ENCODE data around the gene MYH7B.

MYH7B gene

GRCh38 chr20:34955231-34956040 is at the start of gene MYH7B, which contains the start of gene GSS:
TSS of gene MYH7B (plus strand) at chr20:34955868. CDS start at chr20:34978006, 22,138 bp downstream.
TSS of gene GSS (minus strand) at chr20:34955806. CDS start at chr20:34951852, 3,954 bp downstream.
- peak; percentile 92 for DNase-seq

DNA sequence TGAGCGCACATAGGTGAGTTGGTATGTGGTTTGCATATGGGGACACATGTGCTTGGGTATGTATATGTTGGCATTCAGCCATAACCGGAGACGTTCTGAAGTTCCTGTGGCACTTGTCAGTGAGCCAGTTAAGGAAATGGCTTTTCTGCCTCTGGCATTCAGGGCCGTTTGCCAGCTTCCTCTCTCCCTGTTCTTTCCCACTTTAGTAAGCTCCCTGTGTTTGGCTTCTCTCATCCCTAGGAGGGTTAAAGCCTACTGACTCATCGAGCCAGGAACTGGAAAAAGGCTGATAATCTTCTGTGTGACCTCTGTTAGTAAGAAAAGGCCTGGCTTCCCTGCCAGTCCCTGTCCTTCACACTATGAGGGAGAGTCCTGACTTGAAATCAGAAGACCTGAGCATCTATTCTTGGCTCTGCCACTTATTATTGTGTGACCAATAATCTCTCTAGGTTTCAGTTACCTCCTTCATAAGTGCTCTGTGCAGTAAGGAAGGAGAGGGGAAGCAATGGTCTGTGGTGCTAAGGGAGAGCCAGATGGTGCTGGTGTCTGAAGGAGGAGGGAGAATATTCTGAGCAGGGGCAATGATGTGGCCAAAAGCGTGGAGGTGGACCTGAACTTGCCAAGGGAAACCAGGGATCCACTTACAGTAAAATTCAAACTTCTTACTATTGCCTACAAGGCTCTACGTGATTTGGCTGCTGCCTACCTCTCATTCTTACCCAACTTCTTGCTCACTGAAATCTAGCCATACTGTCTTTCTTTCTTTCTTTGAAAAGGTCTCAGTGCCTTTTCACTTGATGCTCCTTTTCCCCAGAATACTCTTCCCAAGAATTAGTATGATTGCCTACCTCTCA is 47.8 kb upstream of the MYH7B start:
- DNase-seq: no peak

DNA sequence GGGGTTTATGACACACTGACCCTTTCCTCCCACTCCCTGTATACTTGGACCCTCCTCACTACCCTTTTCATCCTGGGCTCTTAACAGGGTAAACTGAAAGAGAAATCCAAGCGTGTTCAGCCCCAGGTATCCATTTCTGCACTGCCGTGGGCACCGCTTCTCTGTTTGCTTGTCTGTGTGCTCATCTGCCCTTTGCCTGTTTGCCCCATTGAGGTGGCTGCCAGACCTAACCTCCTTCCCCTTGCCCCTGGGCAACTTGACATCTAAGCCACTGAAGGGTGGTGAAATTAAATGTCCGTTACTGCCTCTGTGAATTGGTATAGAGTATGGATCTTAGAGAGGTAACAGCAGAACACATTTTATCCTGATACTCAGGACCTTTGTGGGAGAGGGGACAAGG is 40.5 kb upstream of the MYH7B start:
- no peak for DNase-seq

DNA sequence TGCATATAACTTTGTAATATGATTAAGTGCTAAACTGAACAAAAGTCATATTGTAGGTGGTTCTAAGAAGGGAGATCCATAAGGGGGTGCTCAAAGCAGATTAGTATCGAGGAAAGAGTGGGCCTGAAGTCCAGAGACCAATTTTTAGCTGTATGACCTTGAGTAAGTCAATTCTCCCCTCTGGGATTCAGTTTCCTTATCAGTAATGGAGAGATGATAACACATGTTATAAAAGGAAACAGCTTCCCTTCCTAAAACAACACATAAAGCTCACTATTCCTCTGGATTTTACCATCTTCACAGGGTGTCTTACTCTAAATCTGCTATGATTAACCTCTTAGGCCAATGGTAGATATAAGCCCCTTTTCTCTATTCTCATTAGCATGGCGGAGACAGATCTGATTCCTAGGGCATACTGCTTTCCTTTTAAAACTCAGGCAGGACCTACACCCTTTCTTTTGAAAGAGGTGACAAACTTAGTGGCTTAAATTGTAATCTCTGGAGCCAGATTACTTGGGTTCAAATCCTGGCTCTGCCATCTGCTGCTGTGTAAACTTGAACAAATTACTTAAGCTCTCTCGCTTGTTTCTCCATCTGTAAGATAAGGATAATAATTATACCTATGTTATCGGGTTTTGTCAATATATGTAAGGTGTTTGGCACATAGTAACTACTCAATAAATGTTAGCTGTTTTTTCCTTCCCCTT is 39.8 kb upstream of the MYH7B start:
- DNase-seq: no peak

- no peak for DNase-seq
Observed at GRCh38 chr20:34916774-34917354, 38.8 kb upstream of the MYH7B start.

- no peak for DNase-seq
Observed at GRCh38 chr20:34920055-34920454, 35.6 kb upstream of the MYH7B start.

GRCh38 chr20:34921436-34921835 is 34.2 kb upstream of the MYH7B start:
- no peak for DNase-seq

- DNase-seq: no peak
Observed at GRCh38 chr20:34922654-34923381, 32.9 kb upstream of the MYH7B start.

DNA sequence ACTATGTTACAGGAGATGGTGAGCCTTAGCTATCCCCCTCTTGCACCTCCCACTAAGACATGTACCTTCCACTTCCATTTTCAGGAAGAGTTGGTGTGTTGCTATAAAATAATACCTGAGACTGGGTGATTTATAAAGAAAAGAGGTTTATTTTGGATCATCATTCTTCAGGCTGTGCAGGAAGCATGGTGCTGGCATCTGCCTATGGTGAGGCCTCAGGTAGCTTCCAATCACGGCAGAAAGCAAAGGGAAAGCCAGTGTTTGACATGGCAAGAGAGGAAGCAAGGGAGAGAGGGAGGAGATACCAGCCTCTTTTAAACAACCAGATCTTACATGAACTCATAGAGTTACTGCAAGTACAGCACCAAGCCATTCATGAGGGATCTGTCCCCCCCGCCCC is 32.3 kb upstream of the MYH7B start:
- DNase-seq: no peak

DNA sequence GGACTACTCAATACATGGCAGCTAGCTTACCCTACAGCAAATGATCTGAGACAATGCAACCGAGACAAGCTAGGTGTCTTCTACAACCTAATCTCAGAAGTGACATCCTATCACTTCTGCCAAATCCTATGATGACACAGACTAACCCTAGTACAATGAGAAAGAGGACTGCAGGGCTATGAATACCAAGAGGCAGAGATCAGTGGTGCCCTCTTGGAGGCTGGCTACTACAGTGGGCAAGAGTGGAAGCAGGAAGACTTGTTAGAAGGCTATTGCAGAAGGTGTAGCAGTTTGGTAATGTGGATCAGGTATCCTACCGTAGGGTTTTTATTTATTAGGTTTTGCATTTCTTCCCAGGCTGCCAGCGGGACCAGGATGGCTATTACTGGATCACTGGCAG is 30.3 kb upstream of the MYH7B start:
- DNase-seq: no peak

DNA sequence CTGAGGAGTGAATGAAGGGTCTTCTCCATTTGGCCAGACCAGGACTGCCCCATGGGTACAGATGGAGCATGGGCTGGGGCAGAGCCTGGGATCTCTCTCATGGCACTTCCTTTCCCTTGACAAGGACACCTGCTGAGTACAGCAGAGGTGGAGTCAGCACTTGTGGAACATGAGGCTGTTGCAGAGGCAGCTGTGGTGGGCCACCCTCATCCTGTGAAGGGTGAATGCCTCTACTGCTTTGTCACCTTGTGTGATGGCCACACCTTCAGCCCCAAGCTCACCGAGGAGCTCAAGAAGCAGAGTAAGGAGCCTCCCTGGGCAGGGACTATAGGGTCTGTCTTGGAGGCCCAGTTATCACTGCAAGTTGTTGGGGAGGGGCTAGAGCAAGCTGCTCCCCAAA is 29.7 kb upstream of the MYH7B start:
- DNase-seq: no peak

DNA sequence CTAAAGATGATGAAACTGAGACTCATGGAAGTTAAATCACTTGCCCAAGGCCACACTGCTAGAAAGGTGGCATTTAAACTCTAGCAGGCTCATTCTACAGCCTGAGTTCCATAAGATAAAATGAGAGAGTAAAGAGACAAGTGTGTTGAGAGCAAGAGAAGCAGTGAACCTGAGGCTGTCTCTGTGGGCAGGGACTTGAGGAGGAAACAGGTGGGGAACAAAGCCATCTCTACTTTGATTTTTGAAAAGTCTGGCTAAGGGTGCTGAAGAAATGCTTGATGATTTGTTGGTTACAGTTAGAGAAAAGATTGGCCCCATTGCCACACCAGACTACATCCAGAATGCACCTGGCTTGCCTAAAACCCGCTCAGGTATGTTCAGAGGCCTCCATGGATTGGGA is 29.1 kb upstream of the MYH7B start:
- DNase-seq: no peak

DNA sequence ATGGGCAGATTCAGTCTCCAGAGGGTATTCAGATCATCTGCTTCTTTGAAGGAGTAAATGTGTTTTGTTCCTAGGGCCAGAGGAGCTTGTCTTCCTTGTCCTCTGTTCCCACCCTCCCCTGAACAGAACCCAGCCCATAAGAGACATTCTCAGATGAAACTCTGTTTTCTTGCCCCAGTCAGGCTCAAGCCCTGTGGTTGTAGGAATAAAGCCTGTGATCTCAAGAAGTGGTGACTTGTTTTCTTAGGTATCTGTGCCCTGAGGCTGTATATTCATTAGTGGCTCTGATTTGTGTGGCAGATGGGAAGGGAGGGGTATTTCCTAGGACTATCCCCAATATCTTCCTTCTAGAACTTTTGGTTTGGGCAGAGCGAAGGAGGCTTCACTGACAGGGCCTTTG is 27.9 kb upstream of the MYH7B start:
- DNase-seq: no peak

- DNase-seq: no peak
Observed at GRCh38 chr20:34928411-34928810, 27.3 kb upstream of the MYH7B start.

- DNase-seq: no peak
Observed at GRCh38 chr20:34931771-34932170, 23.9 kb upstream of the MYH7B start.

GRCh38 chr20:34938466-34939163 is 17.1 kb upstream of the MYH7B start:
- no peak for DNase-seq

- no peak for DNase-seq
Observed at GRCh38 chr20:34940081-34940481, 15.6 kb upstream of the MYH7B start.

DNA sequence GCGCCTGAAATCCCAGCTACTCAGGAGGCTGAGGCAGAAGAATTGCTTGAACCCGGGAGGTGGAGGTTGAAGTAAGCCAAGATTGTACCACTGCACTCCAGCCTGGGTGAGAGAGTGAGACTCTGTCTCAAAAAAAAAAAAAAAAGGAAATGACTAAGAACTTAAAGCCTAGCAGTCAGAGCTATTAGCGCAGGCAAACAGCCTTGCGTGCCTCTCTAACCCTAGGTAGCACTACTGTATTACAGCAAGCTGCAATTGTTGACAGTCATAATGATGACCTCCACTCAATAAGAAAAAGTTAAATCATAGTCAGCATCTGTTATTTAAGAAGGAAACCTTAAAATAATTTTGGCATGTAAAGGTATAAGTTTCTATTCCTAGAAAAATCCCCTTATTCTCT is 14.4 kb upstream of the MYH7B start:
- DNase-seq: no peak

- no peak for DNase-seq
Observed at GRCh38 chr20:34942301-34942700, 13.4 kb upstream of the MYH7B start.

- DNase-seq: no peak
Observed at GRCh38 chr20:34943808-34944567, 11.7 kb upstream of the MYH7B start.
